ENCODE data around the gene DUSP22.

- TF ChIP-seq MAX (IDR thresholded peaks at IDR 0.05) (no peak), CTCF (IDR thresholded peaks at IDR 0.05) (no peak), CEBPB (IDR thresholded peaks at IDR 0.05) (no peak), PBX3 (IDR thresholded peaks at IDR 0.05) (no peak), RAD21 (conservative IDR thresholded peaks at IDR 0.05 in 1 of 2, IDR thresholded peaks at IDR 0.05 in 1 of 2) (no peak), HEYL (CRISPR knock-in tag; IDR thresholded peaks at IDR 0.05) (no peak), MYC (IDR thresholded peaks at IDR 0.05; ENCODE audit: borderline replicate concordance, low read length) (no peak), RNF2 (IDR thresholded peaks at IDR 0.05; ENCODE audit: borderline replicate concordance, low read depth) (no peak), EP300 (IDR thresholded peaks at IDR 0.05) (no peak)
Observed at GRCh38 chr6:374956-375355, 82.7 kb downstream of the DUSP22 start.
